Hepatocyte (in vitro differentiated cells): Measurements from ENCODE around the gene FAM167B. TPM values are rescaled to one million over a fixed set of nuclear protein-coding genes. Genes with fewer than 3 reads are reported as not detected.

Experiments used
- DNase-seq: peaks from one replicate; pipeline ENCODE4 v3.0.0-alpha.2; 2016; ENCODE audit warnings: low spot score
- H2AFZ ChIP-seq: fragments of 200-600 bp; sonication (generic); 2 replicates; pipeline ENCODE4 v1.6.0; 2016; ENCODE audit warnings: antibody characterized with exemption, mild to moderate bottlenecking
- H3K27ac ChIP-seq: fragments of 200-600 bp; sonication (generic); 2 replicates; pipeline ENCODE4 v1.5.1; 2016; ENCODE audit warnings: mild to moderate bottlenecking
- H3K27me3 ChIP-seq: fragments of 200-600 bp; sonication (generic); 2 replicates; pipeline ENCODE4 v1.6.1; 2016
- H3K36me3 ChIP-seq: fragments of 200-600 bp; sonication (generic); replicated peaks from 2 replicates; pipeline ENCODE4 v1.5.1; 2016; ENCODE audit warnings: low read depth; ENCODE audit not compliant: insufficient read depth
- H3K4me1 ChIP-seq: fragments of 200-600 bp; sonication (generic); 2 replicates; pipeline ENCODE4 v1.5.1; 2016; ENCODE audit warnings: mild to moderate bottlenecking, moderate library complexity; ENCODE audit not compliant: insufficient read depth
- H3K4me2 ChIP-seq: fragments of 200-600 bp; sonication (generic); 2 replicates; pipeline ENCODE4 v1.6.0; 2016
- H3K4me3 ChIP-seq: fragments of 200-600 bp; sonication (generic); 2 replicates; pipeline ENCODE4 v1.5.1; 2016; ENCODE audit warnings: mild to moderate bottlenecking
- H3K79me2 ChIP-seq: fragments of 200-600 bp; sonication (generic); 2 replicates; pipeline ENCODE4 v1.6.0; 2017; ENCODE audit warnings: mild to moderate bottlenecking
- H3K9me2 ChIP-seq: fragments of 200-600 bp; sonication (generic); replicated peaks from 2 replicates; pipeline ENCODE4 v1.6.0; 2017; ENCODE audit warnings: mild to moderate bottlenecking; ENCODE audit not compliant: insufficient read depth
- H3K9me3 ChIP-seq: fragments of 200-600 bp; sonication (generic); 2 replicates; pipeline ENCODE4 v1.5.1; 2016; ENCODE audit warnings: low read depth, mild to moderate bottlenecking
- H4K20me1 ChIP-seq: fragments of 200-600 bp; sonication (generic); 2 replicates; pipeline ENCODE4 v1.6.0; 2016; ENCODE audit warnings: mild to moderate bottlenecking; ENCODE audit not compliant: insufficient read depth, poor library complexity, severe bottlenecking
- EZH2 ChIP-seq: fragments of 200-600 bp; sonication (generic); IDR thresholded peaks from 2 replicates; pipeline ENCODE4 v1.6.1; 2016; ENCODE audit warnings: antibody characterized with exemption, mild to moderate bottlenecking, borderline replicate concordance
- EZH2phosphoT487 ChIP-seq: fragments of 200-600 bp; sonication (generic); IDR thresholded peaks from one replicate; pipeline ENCODE4 v1.6.1; 2018; ENCODE audit warnings: antibody characterized with exemption, mild to moderate bottlenecking, low read depth, moderate library complexity; ENCODE audit not compliant: unreplicated experiment, severe bottlenecking
- WGBS: methylation state at CpG from one replicate; pipeline ENCODE4 v1.1.6; 2016; ENCODE audit warnings: low lambda C conversion rate; ENCODE audit errors: missing lambda C conversion rate; 5-methylcytosine and 5-hydroxymethylcytosine counted together
- polyA plus RNA-seq: library from polyadenylated mRNA; unstranded; fragments of >200 nt; fragmentation: Nextera tagmentation; extraction: Ambion mirVana; gene quantifications from 2 replicates; pipeline ENCODE4 v1.2.1, GENCODE V29; 2016
- total RNA-seq: library from RNA; depleted of rRNA; stranded (reverse); fragments of >200 nt; gene quantifications from 2 replicates; pipeline ENCODE4 v1.2.3, GENCODE V29; 2014
- TF ChIP-seq, protein P1 (sequence below): fragments of 200-600 bp; sonication (generic); IDR thresholded peaks from 2 replicates; pipeline ENCODE4 v1.5.1; 2016; ENCODE audit warnings: antibody characterized with exemption, mild to moderate bottlenecking; ENCODE audit not compliant: poor library complexity

Gene FAM167B
- total and polyA plus RNA-seq, 2 experiments from 2014 or later = 0.53 to 0.75 TPM

DNA sequence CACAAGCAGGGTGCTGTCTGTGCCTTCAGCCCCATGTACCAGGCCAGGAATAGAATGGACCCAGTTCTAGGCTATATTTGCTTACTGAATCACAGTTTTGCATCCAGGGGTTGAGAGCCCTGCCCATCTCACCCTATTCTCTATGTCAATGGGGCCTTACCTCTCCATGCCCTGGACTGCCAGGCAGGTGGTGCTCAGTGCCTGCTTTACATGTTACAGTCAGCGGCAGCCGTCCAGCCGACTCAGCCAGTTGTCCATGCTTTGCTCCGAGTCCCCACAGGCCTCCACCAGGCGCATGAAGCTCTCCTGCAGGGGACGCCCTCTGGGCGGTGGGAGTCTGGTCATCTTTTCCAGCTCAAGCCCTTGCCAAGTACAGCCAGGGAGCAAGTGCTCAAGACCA lies 12.2 kb upstream of the FAM167B start:
- H3K36me3 ChIP-seq = no peaks in the 10 kb centered on the region
- TF ChIP-seq EZH2 (no peak), EZH2phosphoT487 (no peak)
- TF ChIP-seq, protein P1, sequence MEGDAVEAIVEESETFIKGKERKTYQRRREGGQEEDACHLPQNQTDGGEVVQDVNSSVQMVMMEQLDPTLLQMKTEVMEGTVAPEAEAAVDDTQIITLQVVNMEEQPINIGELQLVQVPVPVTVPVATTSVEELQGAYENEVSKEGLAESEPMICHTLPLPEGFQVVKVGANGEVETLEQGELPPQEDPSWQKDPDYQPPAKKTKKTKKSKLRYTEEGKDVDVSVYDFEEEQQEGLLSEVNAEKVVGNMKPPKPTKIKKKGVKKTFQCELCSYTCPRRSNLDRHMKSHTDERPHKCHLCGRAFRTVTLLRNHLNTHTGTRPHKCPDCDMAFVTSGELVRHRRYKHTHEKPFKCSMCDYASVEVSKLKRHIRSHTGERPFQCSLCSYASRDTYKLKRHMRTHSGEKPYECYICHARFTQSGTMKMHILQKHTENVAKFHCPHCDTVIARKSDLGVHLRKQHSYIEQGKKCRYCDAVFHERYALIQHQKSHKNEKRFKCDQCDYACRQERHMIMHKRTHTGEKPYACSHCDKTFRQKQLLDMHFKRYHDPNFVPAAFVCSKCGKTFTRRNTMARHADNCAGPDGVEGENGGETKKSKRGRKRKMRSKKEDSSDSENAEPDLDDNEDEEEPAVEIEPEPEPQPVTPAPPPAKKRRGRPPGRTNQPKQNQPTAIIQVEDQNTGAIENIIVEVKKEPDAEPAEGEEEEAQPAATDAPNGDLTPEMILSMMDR = no peak
- H2AFZ ChIP-seq = no peak overlapping the region
- H3K9me2 ChIP-seq = no peaks in the 10 kb centered on the region
- no peak overlapping the region for H3K4me3 ChIP-seq
- H3K27me3 ChIP-seq = no peaks in the 10 kb centered on the region
- WGBS = 91% methylated on average over 7 of the region's 7 CpGs
- no peaks in the 10 kb centered on the region for H3K79me2 ChIP-seq
- H3K27ac ChIP-seq = no peak overlapping the region
- no peaks in the 10 kb centered on the region for H3K4me1 ChIP-seq
- H3K9me3 ChIP-seq = no peaks in the 10 kb centered on the region
- DNase-seq = no peak
- no peak overlapping the region for H3K4me2 ChIP-seq
- H4K20me1 ChIP-seq = no peaks in the 10 kb centered on the region

DNA sequence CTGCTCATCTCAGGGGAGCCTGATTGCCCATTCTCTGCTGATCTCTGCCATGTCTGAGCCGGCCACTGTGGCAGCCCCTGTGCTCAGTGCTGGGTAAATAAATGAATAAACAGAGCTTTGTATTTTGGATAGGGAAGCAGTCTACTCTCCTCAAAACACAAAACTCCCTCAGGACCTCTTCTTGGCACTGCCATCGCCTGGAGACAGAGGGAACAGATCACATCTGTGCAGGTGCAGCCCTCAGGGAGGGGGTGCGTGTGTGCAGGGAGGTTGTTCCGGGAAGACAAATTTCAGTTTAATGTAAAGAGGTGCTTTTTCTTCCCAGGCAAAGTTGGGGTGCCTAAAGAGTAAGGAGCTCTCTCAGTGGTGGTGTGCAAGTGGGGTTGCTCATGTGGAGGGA lies 7.7 kb upstream of the FAM167B start:
- TF ChIP-seq EZH2phosphoT487 (no peak), EZH2 (no peak)
- TF ChIP-seq, protein P1 = no peak
- Histone ChIP-seq H2AFZ (peak overlapping the region; percentile 94), H3K9me3 (no peaks in the 10 kb centered on the region), H3K27me3 (no peaks in the 10 kb centered on the region), H3K4me1 (peaks cover 4% of the 10 kb centered on the region), H3K4me3 (no peak overlapping the region), H3K27ac (no peak overlapping the region), H3K4me2 (peak overlapping the region; percentile 99), H3K9me2 (no peaks in the 10 kb centered on the region), H3K79me2 (peaks cover 2% of the 10 kb centered on the region), H4K20me1 (no peaks in the 10 kb centered on the region), H3K36me3 (no peaks in the 10 kb centered on the region)
- 54% methylated on average over 4 of the region's 4 CpGs for WGBS
- no peak for DNase-seq

DNA sequence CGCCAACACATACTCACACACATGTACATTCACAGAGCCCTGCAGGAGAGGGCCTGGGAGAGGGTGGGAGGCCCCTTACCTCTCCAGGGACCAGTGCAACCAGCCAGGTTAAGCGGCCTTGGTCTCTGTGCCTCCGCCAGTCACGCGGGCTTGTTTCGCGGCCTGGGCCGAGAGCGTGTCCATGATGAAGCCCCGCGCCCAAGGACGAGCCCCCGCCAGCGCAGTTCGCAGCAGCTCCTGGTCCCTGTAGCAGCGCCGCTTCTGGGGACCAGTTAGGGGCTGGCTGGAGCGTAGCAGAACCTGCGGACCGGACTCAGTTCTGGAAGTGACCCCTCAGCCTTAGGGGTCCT lies 7.3 kb upstream of the FAM167B start:
- TF ChIP-seq, protein P1 = no peak
- TF ChIP-seq EZH2phosphoT487 (no peak), EZH2 (no peak)
- Histone ChIP-seq H2AFZ (peak overlapping the region; percentile 94), H3K4me1 (peaks cover 4% of the 10 kb centered on the region), H3K9me3 (no peaks in the 10 kb centered on the region), H4K20me1 (no peaks in the 10 kb centered on the region), H3K4me2 (peak overlapping the region; percentile 99), H3K36me3 (no peaks in the 10 kb centered on the region), H3K79me2 (peaks cover 2% of the 10 kb centered on the region), H3K27me3 (no peaks in the 10 kb centered on the region), H3K27ac (peak overlapping the region; percentile 88), H3K9me2 (no peaks in the 10 kb centered on the region), H3K4me3 (peak overlapping the region; percentile 89)
- no peak for DNase-seq
- 16% methylated on average over 20 of the region's 20 CpGs for WGBS
